Stimulated activated CD8-positive, alpha-beta memory T cell treated with anti-CD3 and anti-CD28 coated beads, Interleukin-2, amount 100 ng/mL, for 48 hours (primary cell): ENCODE results near the gene PPP1R14C.

Experiments
- DNase-seq, 2 donors: peaks; one replicate each; pipeline ENCODE4 v3.0.0-alpha.2; 2020; ENCODE audit warnings: low read depth in 2 of 2

Gene PPP1R14C

GRCh38 chr6:150271501-150272263, 128.8 kb downstream of the PPP1R14C start:
- no peak for DNase-seq

- no peak for DNase-seq
Observed at GRCh38 chr6:150272264-150272975, 129.6 kb downstream of the PPP1R14C start.

GRCh38 chr6:150272976-150273315, 130.1 kb downstream of the PPP1R14C start:
- no peak for DNase-seq

GRCh38 chr6:150273457-150274309, 130.8 kb downstream of the PPP1R14C start:
- DNase-seq, result no peak

- DNase-seq, result no peak
Observed at GRCh38 chr6:150275489-150275888, 132.6 kb downstream of the PPP1R14C start.

DNA sequence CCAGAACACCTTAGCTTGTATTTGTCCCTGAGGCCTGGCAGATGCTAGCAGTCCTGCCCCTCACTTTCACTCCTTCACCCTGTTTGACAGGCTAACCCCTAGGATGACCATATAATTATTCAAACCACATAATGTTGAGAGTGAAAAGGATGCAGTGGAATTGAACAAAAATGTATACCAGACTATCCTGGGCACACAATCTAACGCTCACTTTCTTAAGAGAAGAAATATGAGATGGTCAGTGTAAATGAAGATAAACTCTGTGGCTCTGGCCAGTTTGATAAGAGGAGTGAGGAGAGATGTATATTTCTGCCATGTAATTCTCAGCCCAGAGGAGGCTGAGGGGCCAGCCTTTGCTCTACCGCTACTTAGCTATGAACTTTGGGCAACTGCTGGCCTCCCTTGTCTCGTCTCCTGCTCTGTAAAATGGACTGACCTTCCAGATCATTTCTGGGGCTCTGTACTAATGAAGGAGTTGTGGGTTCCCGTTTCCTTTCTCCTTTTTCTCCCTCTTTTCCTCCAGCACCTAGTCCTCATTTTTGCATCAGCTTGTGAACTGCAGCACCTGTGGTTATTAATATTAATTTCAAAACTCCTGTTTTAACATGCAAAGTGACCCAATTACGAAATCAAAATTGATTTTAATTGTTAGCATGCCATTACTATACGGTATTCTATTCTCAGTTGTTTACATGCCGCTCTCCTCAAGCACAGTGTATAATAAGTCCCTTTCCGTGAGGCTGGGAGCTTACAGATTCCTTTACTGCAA, 133.5 kb downstream of the PPP1R14C start:
- DNase-seq, result no peak

DNA sequence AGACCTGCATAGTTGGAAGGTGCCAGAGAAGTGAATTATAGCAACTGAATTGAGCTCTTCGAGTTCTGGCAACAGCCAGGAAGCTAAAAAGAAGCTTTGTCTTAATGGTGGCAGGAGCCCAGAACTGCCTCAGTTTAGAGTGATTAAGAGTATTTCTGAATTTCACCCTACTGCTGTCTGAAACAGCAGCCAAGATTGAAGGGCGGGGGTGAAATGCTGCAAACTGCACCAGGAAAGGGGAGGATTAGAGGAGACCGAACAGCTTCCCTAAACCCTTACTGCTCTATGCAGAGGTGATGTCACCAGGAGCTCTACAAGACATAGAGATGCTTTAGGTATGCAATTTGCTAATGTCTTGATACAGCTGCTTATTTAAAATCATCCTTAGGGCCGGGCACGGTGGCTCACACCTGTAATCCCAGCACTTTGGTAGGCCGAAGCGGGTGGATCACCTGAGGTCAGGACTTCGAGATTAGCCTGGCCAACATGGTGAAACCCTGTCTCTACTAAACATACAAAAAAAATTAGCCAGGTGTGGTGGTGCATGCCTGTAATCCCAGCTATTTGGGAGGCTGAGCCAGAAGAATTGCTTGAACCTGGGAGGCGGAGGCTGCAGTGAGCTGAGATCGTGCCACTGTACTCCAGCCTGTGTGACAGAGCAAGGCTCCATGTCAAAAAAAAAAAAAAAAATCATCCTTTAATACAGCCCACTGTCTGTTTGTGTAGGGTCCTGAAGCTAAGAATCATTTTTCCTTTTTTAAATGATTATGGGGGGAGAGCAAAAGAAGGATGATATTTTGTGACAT, 134.3 kb downstream of the PPP1R14C start:
- no peak for DNase-seq

DNA sequence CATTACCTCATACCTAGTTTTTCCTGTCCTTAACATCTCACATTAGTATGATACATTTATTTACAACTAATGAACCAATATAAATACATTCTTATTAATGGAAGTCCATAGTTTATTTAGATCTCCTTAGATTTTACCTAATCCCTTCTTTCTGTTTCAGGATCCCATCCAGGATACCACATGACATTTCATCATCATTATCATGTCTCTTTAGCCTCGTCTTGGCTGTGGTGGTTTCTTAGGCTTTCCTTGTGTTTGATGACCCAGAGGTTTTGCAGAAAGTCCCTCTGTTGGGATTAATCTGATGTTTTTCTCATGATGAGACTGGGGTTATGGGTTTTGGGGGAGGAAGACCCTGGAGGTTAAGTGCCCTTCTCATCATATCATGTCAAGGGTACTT, 136.7 kb downstream of the PPP1R14C start:
- no peak for DNase-seq

DNA sequence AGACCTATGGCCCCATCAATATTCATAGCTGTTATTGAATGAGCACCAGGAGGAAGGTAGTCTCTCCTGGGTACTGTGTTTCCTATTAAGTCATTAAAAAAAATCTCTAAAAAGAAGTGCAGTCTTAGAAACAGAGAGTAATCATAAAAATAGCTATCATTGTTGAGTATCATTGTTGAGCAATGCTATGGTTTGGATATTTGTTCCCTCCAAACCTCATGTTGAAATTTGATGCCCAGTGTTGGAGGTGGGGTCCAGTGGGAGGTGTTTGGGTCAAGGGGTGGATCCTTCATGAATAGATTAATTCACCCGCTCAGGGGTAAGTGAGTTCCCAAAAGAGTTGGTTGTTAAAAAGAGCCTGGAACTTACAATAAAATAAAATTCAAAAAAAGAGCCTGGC, 137.9 kb downstream of the PPP1R14C start:
- no peak for DNase-seq

GRCh38 chr6:150281767-150282166, 138.9 kb downstream of the PPP1R14C start:
- DNase-seq, result no peak

DNA sequence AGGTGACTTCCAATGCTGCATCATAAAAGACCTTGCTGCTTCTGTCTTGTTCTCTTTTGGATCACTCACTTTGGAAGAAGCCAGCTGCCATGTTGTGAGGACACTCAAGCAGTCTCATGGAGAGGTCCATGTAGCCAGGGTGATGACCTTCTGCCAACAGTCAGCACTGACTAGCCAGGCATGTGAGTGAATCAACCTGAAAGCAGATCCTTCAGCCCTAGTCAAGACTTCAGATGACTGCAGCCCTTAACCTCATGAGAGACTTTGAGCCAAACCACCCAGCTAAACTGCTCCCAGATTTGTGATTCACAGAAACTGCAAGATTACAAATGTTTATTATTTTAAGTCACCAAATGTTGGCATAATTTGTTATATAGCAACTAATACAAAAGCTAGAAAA, 140.0 kb downstream of the PPP1R14C start:
- DNase-seq, result no peak

DNA sequence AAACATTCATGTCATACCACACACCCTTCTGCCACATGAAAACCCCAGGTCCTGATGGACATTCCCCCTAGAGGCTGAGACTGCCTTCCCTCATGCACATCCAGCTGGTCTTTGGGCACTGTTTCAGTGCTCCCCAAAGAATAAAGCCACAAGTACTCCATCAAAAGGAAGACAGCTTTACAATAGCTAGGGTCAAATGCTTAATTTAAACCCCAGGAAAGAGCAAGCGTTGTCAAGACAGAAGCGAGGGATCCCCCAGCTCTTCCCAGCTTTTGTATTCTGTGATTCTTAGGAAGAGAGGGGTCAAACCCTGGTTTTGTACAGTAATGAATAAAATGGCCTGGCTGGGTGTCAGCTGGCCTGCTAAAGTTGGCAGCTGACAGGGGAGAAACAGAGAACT, 143.6 kb downstream of the PPP1R14C start:
- no peak for DNase-seq

GRCh38 chr6:150286912-150287311, 144.1 kb downstream of the PPP1R14C start:
- no peak for DNase-seq

DNA sequence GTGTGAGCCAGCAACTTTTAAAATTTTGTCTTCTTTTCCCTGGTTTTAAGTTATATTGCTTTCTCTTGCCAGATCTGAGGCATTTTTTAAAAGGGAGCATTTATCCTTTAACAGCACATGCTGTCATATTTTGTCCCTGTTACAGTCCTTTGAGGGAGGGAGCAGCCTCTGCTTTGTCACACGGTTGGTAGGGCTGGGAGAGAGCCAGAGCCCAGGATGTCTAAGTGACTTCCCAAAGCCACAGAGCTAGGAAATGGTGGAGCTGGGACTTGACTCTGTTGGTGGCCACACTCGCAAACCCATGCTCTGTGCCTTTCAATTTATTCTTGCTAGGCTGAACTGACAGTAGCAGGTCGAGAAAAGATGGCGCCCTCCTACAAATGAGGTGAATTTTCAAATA, 145.6 kb downstream of the PPP1R14C start:
- no peak for DNase-seq

DNA sequence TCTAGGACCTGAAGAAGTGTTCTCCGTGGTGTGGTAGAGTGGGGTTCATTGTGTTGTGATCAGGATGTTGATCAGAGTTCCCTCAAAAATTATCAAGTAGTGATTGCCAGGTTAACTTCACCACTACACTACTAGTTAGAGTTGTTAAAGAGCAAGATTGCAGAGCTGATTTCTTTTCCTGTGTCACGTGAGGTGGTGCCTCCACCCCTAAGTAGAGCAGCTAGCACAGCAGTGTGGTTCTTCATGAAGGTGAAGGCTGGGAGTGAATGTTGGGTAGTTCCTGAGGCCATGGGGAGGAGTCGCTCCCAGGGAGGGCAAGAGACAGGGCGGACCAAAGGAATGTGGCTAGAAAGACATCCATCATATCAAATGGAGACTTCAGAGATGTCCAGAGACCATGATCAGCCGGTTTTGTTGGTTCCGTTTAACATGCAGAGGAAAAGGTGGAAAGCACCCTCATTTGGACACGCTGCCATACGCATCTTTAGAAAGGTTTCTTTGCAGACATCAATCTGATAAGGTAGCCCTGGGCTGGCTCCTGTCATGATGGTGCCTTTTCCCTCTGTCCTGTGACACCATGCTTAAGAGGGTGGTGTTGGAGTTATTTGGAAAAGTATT, 146.7 kb downstream of the PPP1R14C start:
- no peak for DNase-seq

DNA sequence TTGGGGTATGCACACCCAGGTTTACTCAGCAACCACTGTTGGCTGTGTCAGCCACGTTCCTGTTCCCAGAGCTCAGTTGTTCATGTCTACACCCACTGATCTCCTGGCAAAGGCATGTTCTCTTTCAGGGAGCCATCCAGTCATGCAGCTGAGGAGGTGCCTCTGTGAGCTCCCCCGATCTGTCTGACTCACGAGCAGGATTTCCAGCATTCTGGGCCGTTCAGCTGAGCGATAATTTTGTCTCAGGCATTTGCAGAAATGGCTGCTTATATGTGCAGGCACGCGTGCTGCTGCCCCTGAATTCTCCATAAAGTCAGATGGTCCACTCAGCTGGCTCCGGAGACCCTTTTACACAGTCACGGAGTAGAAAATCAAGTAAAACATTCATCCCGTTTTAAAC, 147.6 kb downstream of the PPP1R14C start:
- DNase-seq, result no peak

- DNase-seq, result no peak
Observed at GRCh38 chr6:150291968-150292710, 149.3 kb downstream of the PPP1R14C start.

DNA sequence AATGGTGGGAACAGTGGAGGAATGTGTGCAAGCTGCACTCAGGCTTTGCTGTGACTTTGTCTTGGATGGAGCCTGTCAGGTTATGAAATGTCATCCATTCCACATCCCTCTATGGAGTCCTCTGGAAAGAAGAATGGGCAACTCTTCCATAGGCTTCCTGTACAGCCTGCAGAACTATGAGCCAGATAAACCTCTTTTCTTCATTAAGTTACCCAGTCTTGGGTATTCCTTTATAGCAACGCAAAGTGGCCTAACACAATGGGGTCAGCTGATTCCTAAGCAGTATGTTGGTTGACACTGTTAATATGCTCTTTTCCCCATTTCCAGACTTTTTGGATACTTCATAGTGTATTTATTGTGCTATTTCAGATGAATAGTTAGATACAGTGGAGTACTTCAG, 150.2 kb downstream of the PPP1R14C start:
- DNase-seq, result no peak

DNA sequence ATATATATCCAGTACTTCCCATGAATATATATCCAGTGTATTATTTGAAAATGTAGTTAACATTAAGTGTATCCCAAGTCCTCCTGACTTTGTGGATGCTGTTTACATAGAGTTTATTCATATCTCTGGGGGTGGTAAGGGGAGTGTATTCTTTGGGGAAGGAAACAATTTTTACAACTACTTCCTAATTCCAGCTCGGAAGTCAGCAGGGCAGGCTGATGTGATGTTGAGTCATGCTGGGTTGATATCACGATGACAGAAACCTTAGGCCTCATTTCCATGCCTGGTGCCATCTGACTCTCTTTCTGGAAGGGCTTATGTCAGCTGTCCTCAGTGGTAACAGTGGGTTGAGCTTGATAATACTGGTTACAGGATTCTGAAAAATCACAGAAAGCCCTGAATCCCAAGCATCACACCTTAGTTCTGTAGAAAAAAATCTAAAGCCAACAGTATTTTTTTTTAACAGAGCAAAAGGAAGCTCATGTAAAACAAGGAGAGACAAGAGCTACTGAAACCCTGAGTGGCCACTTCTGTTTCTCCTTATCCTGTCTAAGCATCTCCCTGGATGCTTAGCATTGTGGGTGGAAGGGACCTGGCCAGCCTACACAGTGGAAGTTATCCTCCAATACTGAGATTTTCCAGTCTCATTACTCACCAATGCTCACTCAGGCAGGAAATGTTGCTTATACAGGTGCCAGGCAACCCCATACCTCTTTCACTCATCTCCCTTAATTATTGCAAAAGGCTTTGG, 150.8 kb downstream of the PPP1R14C start:
- no peak for DNase-seq
